ENCODE measurements around the gene IBTK. TPM values are rescaled to one million over a fixed set of nuclear protein-coding genes. Genes with fewer than 3 reads are reported as not detected.

The IBTK gene
- total RNA-seq, 1 experiment from 2014 or later, result 24.1 TPM

GRCh38 chr6:82259389-82259788 is 11.8 kb upstream of the IBTK start:
- TF ChIP-seq SOX15 (CRISPR knock-in tag; IDR thresholded peaks at IDR 0.05), result no peak
- Mint-ChIP-seq H3K27ac (no peak overlapping the region), H3K4me3 (no peak overlapping the region), H3K9me3 (peaks cover 6% of the 10 kb centered on the region; the same call in 1 of the 2 replicates), H3K4me1 (peaks cover 46% of the 10 kb centered on the region), H3K27me3 (ENCODE audit: low read depth) (no peaks in the 10 kb centered on the region; the same call in 1 of the 2 replicates), H3K36me3 (no peaks in the 10 kb centered on the region)
- ChIA-PET CTCF (interaction anchor here (0.6 to 1.2 kb wide), 2 partner anchors 9 to 11 kb away, joined by 3 to 8 read pairs; no protein-coding TSS in a partner anchor), POLR2A (no interaction called here)
- DNase-seq (ENCODE audit: low spot score) (no peak), ATAC-seq (no peak)

- peaks cover 45% of the 10 kb centered on the region for H3K4me1 Mint-ChIP-seq
- H3K27ac Mint-ChIP-seq, result peak overlapping the region; percentile 16; the same call in 1 of the 2 replicates
- no peaks in the 10 kb centered on the region for H3K9me3 Mint-ChIP-seq
- ChIA-PET CTCF (interaction anchor here (0.5 to 1.2 kb wide), 6 partner anchors 13 to 1187 kb away, joined by 3 to 4 read pairs (median 4); partner anchors contain the start of genes TPBG and UBE3D), POLR2A (no interaction called here)
- no peaks in the 10 kb centered on the region; the same call in 1 of the 2 replicates for H3K27me3 Mint-ChIP-seq (ENCODE audit: low read depth)
- no peak overlapping the region for H3K4me3 Mint-ChIP-seq
- no peak for DNase-seq (ENCODE audit: low spot score)
- no peaks in the 10 kb centered on the region for H3K36me3 Mint-ChIP-seq
- peak; percentile 78 for ATAC-seq
- TF ChIP-seq ETV6 (CRISPR knock-in tag; IDR thresholded peaks at IDR 0.05) (no peak), MXD4 (CRISPR knock-in tag; IDR thresholded peaks at IDR 0.05; ENCODE audit: borderline replicate concordance) (no peak), NFE2L1 (CRISPR knock-in tag; IDR thresholded peaks at IDR 0.05) (no peak), AFF4 (CRISPR knock-in tag; IDR thresholded peaks at IDR 0.05; ENCODE audit: borderline replicate concordance) (no peak), ZNF138 (CRISPR knock-in tag; conservative IDR thresholded peaks at IDR 0.05) (no peak), CDX4 (CRISPR knock-in tag; IDR thresholded peaks at IDR 0.05; ENCODE audit: borderline replicate concordance) (no peak), IRF1 (CRISPR knock-in tag; IDR thresholded peaks at IDR 0.05) (no peak), FOXP4 (CRISPR knock-in tag; IDR thresholded peaks at IDR 0.05) (no peak), E2F4 (CRISPR knock-in tag; IDR thresholded peaks at IDR 0.05; ENCODE audit: borderline replicate concordance, low read depth) (no peak), MLX (CRISPR knock-in tag; IDR thresholded peaks at IDR 0.05) (no peak), ATF3 (CRISPR knock-in tag; conservative IDR thresholded peaks at IDR 0.05) (no peak), HMGXB4 (CRISPR knock-in tag; IDR thresholded peaks at IDR 0.05) (no peak), PRDM15 (CRISPR knock-in tag; IDR thresholded peaks at IDR 0.05) (no peak), SMAD3 (CRISPR knock-in tag; IDR thresholded peaks at IDR 0.05; ENCODE audit: borderline replicate concordance) (no peak), E2F1 (CRISPR knock-in tag; IDR thresholded peaks at IDR 0.05) (no peak)
These were observed 9.7 kb upstream of the IBTK start for GRCh38 chr6:82257088-82257774.

Measured in WTC11 (cell line).